ENCODE measurements around the gene PRPS1L1. TPM values are rescaled to one million over a fixed set of nuclear protein-coding genes. Genes with fewer than 3 reads are reported as not detected.

The PRPS1L1 gene
- polyA plus RNA-seq, 3 donors, result not detected

- TF ChIP-seq CTCF (IDR thresholded peaks at IDR 0.05), result no peak
- Histone ChIP-seq H3K4me2 (replicated peaks; ENCODE audit: extremely low read depth, low read length, poor library complexity, severe bottlenecking) (no peak overlapping the region), H3K4me1 (ENCODE audit: control insufficient read depth in 1 of 2, insufficient read depth in 2 of 2, low read length in 2 of 2) (peaks cover 0 to 4% of the 10 kb centered on the region in 2 donors), H3K36me3 (replicated peaks in 1 of 2; ENCODE audit: control insufficient read depth in 1 of 2, insufficient read depth in 2 of 2, low read length in 2 of 2) (no peaks in the 10 kb centered on the region), H3K9me3 (replicated peaks in 1 of 2; ENCODE audit: control insufficient read depth in 1 of 2, insufficient read depth in 1 of 2, low read length in 2 of 2) (no peaks in the 10 kb centered on the region), H4K20me1 (ENCODE audit: insufficient read depth, low read length) (no peaks in the 10 kb centered on the region), H3K27ac (ENCODE audit: low read depth in 1 of 2, low read length in 2 of 2) (no peak overlapping the region), H3K27me3 (ENCODE audit: control insufficient read depth in 2 of 2, insufficient read depth in 2 of 2, low read length in 2 of 2) (no peaks in the 10 kb centered on the region), H3K79me2 (ENCODE audit: insufficient read depth, low read length) (no peaks in the 10 kb centered on the region), H3K9ac (ENCODE audit: insufficient read depth, low read length, poor library complexity, severe bottlenecking) (no peak overlapping the region), H2AFZ (ENCODE audit: insufficient read depth, low read depth, low read length, poor library complexity, severe bottlenecking) (no peak overlapping the region), H3K4me3 (replicated peaks in 1 of 3; ENCODE audit: low read depth in 2 of 3, low read length in 3 of 3) (no peak overlapping the region)
- Mint-ChIP-seq H3K36me3 (no peaks in the 10 kb centered on the region), H3K4me1 (peaks cover 11% of the 10 kb centered on the region), H3K27ac (no peak overlapping the region), H3K27me3 (ENCODE audit: low read depth in 3 of 3) (peaks cover 0 to 1% (median 0%) of the 10 kb centered on the region in 3 donors), H3K4me3 (no peak overlapping the region), H3K9me3 (peaks cover 0 to 7% (median 3%) of the 10 kb centered on the region in 7 donors)
- intact Hi-C loops (cut with micrococcal nuclease), result no loop called here
- peak in 1 of 3 donors; percentile 1 for DNase-seq
- no CpG with 5 or more reads among the region's 1 CpG for WGBS (ENCODE audit: insufficient coverage)
Measured at GRCh38 chr7:18019555-18019954, 8.1 kb downstream of the PRPS1L1 start.

GRCh38 chr7:18018296-18019215 is 9.1 kb downstream of the PRPS1L1 start:
- no peaks in the 10 kb centered on the region for H3K9me3 ChIP-seq (replicated peaks in 1 of 2; ENCODE audit: control insufficient read depth in 1 of 2, insufficient read depth in 1 of 2, low read length in 2 of 2)
- Mint-ChIP-seq H3K36me3 (no peaks in the 10 kb centered on the region), H3K4me1 (peaks cover 11% of the 10 kb centered on the region), H3K27me3 (ENCODE audit: low read depth in 3 of 3) (peaks cover 0 to 2% (median 1%) of the 10 kb centered on the region in 3 donors), H3K9me3 (peaks cover 0 to 11% (median 3%) of the 10 kb centered on the region in 7 donors), H3K4me3 (no peak overlapping the region), H3K27ac (peak overlapping the region in 1 of 7 donors; percentile 69)
- peaks cover 0 to 4% of the 10 kb centered on the region in 2 donors for H3K4me1 ChIP-seq (ENCODE audit: control insufficient read depth in 1 of 2, insufficient read depth in 2 of 2, low read length in 2 of 2)
- TF ChIP-seq CTCF (IDR thresholded peaks at IDR 0.05), result no peak
- H3K27me3 ChIP-seq (ENCODE audit: control insufficient read depth in 2 of 2, insufficient read depth in 2 of 2, low read length in 2 of 2), result no peaks in the 10 kb centered on the region
- no peak overlapping the region for H2AFZ ChIP-seq (ENCODE audit: insufficient read depth, low read depth, low read length, poor library complexity, severe bottlenecking)
- H3K79me2 ChIP-seq (ENCODE audit: insufficient read depth, low read length), result no peaks in the 10 kb centered on the region
- H3K9ac ChIP-seq (ENCODE audit: insufficient read depth, low read length, poor library complexity, severe bottlenecking), result no peak overlapping the region
- H3K4me2 ChIP-seq (replicated peaks; ENCODE audit: extremely low read depth, low read length, poor library complexity, severe bottlenecking), result no peak overlapping the region
- H3K36me3 ChIP-seq (replicated peaks in 1 of 2; ENCODE audit: control insufficient read depth in 1 of 2, insufficient read depth in 2 of 2, low read length in 2 of 2), result no peaks in the 10 kb centered on the region
- H3K4me3 ChIP-seq (replicated peaks in 1 of 3; ENCODE audit: low read depth in 2 of 3, low read length in 3 of 3), result no peak overlapping the region
- 100% methylated on average over 2 of the region's 5 CpGs for WGBS (ENCODE audit: insufficient coverage)
- H4K20me1 ChIP-seq (ENCODE audit: insufficient read depth, low read length), result no peaks in the 10 kb centered on the region
- intact Hi-C loops (cut with micrococcal nuclease), result no loop called here
- H3K27ac ChIP-seq (ENCODE audit: low read depth in 1 of 2, low read length in 2 of 2), result no peak overlapping the region
- no peak for DNase-seq
